NCI-H1092 treated with DMSO at 0.1 percent for 48 hours (cell line): ENCODE data around the gene MYBPC3.

Source experiments
- DNase-seq: peaks from one replicate; lab custom pipeline; 2025; lab: John Stamatoyannopoulos, UW

MYBPC3 gene

GRCh38 chr11:47357985-47358730 is 5.7 kb upstream of the MYBPC3 start:
- DNase-seq = no peak

GRCh38 chr11:47356998-47357329 is 4.5 kb upstream of the MYBPC3 start:
- no peak for DNase-seq

- no peak for DNase-seq
Observed at GRCh38 chr11:47356129-47356997, 3.9 kb upstream of the MYBPC3 start.

GRCh38 chr11:47355283-47356128 is 3.0 kb upstream of the MYBPC3 start:
- peak; percentile 87 for DNase-seq

- DNase-seq = no peak
Observed at GRCh38 chr11:47354913-47355282, 2.4 kb upstream of the MYBPC3 start.

GRCh38 chr11:47353978-47354774 is 1.7 kb upstream of the MYBPC3 start:
- no peak for DNase-seq

- no peak for DNase-seq
Observed at GRCh38 chr11:47351156-47352126, 1.1 kb downstream of the MYBPC3 start.

GRCh38 chr11:47350315-47350714 is 2.2 kb downstream of the MYBPC3 start:
- DNase-seq = no peak

GRCh38 chr11:47349521-47350095 is 2.9 kb downstream of the MYBPC3 start:
- DNase-seq = no peak

GRCh38 chr11:47348859-47349258 is 3.6 kb downstream of the MYBPC3 start:
- peak; percentile 18 for DNase-seq

GRCh38 chr11:47348131-47348802 is 4.2 kb downstream of the MYBPC3 start:
- no peak for DNase-seq

GRCh38 chr11:47347137-47347536 is 5.4 kb downstream of the MYBPC3 start:
- DNase-seq = no peak

- DNase-seq = no peak
Observed at GRCh38 chr11:47345890-47346563, 6.5 kb downstream of the MYBPC3 start.

GRCh38 chr11:47342854-47343253 is 9.6 kb downstream of the MYBPC3 start:
- no peak for DNase-seq

- no peak for DNase-seq
Observed at GRCh38 chr11:47342036-47342803, 10.3 kb downstream of the MYBPC3 start.

GRCh38 chr11:47340980-47341775 is 11.3 kb downstream of the MYBPC3 start:
- DNase-seq = no peak

- DNase-seq = no peak
Observed at GRCh38 chr11:47340010-47340409, 12.5 kb downstream of the MYBPC3 start.
